22Rv1 (cell line): ENCODE data around the gene RNF167.

Experiments used
- ZFX ChIP-seq: fragments of 450-650 bp; IDR thresholded peaks from 2 replicates; pipeline ENCODE4 v1.6.1; 2017; ENCODE audit warnings: antibody characterized with exemption, borderline replicate concordance
- TF ChIP-seq, protein P1 (sequence below): fragments of 450-650 bp; IDR thresholded peaks from 2 replicates; pipeline ENCODE4 v1.5.1; 2017; ENCODE audit warnings: mild to moderate bottlenecking

- TF ChIP-seq, protein P1, sequence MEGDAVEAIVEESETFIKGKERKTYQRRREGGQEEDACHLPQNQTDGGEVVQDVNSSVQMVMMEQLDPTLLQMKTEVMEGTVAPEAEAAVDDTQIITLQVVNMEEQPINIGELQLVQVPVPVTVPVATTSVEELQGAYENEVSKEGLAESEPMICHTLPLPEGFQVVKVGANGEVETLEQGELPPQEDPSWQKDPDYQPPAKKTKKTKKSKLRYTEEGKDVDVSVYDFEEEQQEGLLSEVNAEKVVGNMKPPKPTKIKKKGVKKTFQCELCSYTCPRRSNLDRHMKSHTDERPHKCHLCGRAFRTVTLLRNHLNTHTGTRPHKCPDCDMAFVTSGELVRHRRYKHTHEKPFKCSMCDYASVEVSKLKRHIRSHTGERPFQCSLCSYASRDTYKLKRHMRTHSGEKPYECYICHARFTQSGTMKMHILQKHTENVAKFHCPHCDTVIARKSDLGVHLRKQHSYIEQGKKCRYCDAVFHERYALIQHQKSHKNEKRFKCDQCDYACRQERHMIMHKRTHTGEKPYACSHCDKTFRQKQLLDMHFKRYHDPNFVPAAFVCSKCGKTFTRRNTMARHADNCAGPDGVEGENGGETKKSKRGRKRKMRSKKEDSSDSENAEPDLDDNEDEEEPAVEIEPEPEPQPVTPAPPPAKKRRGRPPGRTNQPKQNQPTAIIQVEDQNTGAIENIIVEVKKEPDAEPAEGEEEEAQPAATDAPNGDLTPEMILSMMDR: no peak
- TF ChIP-seq ZFX: no peak
These were observed 41.1 kb upstream of the RNF167 start for GRCh38 chr17:4898927-4899326.
